GM21528 (cell line): ENCODE data around the gene PRODH2.
"Not testable (repeated sequence)": the region's sequence is repeated elsewhere in the genome, so short reads cannot be mapped to it uniquely, and the experiment has no call there.

ENCODE experiments used
- ATAC-seq: cut with Tn5 transposase; IDR thresholded peaks from one replicate; pipeline ENCODE4 v1.9.1; 2021; ENCODE audit warnings: mild to moderate bottlenecking, moderate library complexity; ENCODE audit not compliant: unreplicated experiment, low FRiP score

The PRODH2 gene

GRCh38 chr19:35843676-35844481 is 31.2 kb upstream of the PRODH2 start:
- ATAC-seq, result no peak

- no peak for ATAC-seq
Observed at GRCh38 chr19:35842666-35843272, 30.1 kb upstream of the PRODH2 start.

GRCh38 chr19:35841961-35842595 is 29.4 kb upstream of the PRODH2 start:
- ATAC-seq, result no peak

- ATAC-seq, result not testable (repeated sequence)
Observed at GRCh38 chr19:35836096-35836495, 23.5 kb upstream of the PRODH2 start.

- no peak for ATAC-seq
Observed at GRCh38 chr19:35833972-35834371, 21.3 kb upstream of the PRODH2 start.

- no peak for ATAC-seq
Observed at GRCh38 chr19:35832054-35832453, 19.4 kb upstream of the PRODH2 start.

GRCh38 chr19:35830986-35831385 is 18.3 kb upstream of the PRODH2 start:
- no peak for ATAC-seq

- ATAC-seq, result no peak
Observed at GRCh38 chr19:35828692-35829301, 16.2 kb upstream of the PRODH2 start.

GRCh38 chr19:35824150-35824549 is 11.5 kb upstream of the PRODH2 start:
- no peak for ATAC-seq

- ATAC-seq, result no peak
Observed at GRCh38 chr19:35822579-35822978, 9.9 kb upstream of the PRODH2 start.

GRCh38 chr19:35818445-35818844 is 5.8 kb upstream of the PRODH2 start:
- ATAC-seq, result no peak

GRCh38 chr19:35816846-35817245 is 4.2 kb upstream of the PRODH2 start:
- no peak for ATAC-seq

GRCh38 chr19:35816262-35816661 is 3.6 kb upstream of the PRODH2 start:
- no peak for ATAC-seq

GRCh38 chr19:35813043-35813890 is 622 bp upstream of the PRODH2 start:
- no peak for ATAC-seq

- ATAC-seq, result no peak
Observed at GRCh38 chr19:35811317-35812219, 1.1 kb downstream of the PRODH2 start.

GRCh38 chr19:35807633-35808032 is 5.0 kb downstream of the PRODH2 start:
- no peak for ATAC-seq

- no peak for ATAC-seq
Observed at GRCh38 chr19:35806597-35806996, 6.0 kb downstream of the PRODH2 start.

GRCh38 chr19:35805526-35806102 is 7.0 kb downstream of the PRODH2 start:
- no peak for ATAC-seq

- ATAC-seq, result no peak
Observed at GRCh38 chr19:35801828-35802227, 10.8 kb downstream of the PRODH2 start.
